AG04449 (cell line): ENCODE measurements around the gene SLC26A5.
"Not testable (repeated sequence)": the region's sequence is repeated elsewhere in the genome, so short reads cannot be mapped to it uniquely, and the experiment has no call there.

Source experiments
- CTCF ChIA-PET: fragments of 350-600 bp; formaldehyde crosslinking; extraction: SDS; loops from one replicate; lab custom pipeline; 2021; ENCODE audit warnings: antibody characterized with exemption; lab: Yijun Ruan, JAX
- POLR2A ChIA-PET: fragments of 400-600, 350-600 bp; formaldehyde crosslinking; extraction: SDS; loops from one replicate; lab custom pipeline; 2020; ENCODE audit warnings: antibody characterized with exemption, inconsistent platforms; lab: Yijun Ruan, JAX
- DNase-seq: peaks from one replicate; pipeline ENCODE4 v3.0.0-alpha.2; 2010; ENCODE audit warnings: low read depth, low spot score
- H3K4me3 ChIP-seq: 2 replicates; pipeline ENCODE4 v1.5.1; 2011; ENCODE audit warnings: low read depth, mild to moderate bottlenecking, control low read depth, low read length
- CTCF ChIP-seq: IDR thresholded peaks from one replicate; pipeline ENCODE4 v1.5.1; 2011; ENCODE audit warnings: mild to moderate bottlenecking, moderate library complexity, low read length, control low read depth, inconsistent platforms; ENCODE audit not compliant: insufficient read depth; ENCODE audit errors: missing control alignments

SLC26A5 gene

DNA sequence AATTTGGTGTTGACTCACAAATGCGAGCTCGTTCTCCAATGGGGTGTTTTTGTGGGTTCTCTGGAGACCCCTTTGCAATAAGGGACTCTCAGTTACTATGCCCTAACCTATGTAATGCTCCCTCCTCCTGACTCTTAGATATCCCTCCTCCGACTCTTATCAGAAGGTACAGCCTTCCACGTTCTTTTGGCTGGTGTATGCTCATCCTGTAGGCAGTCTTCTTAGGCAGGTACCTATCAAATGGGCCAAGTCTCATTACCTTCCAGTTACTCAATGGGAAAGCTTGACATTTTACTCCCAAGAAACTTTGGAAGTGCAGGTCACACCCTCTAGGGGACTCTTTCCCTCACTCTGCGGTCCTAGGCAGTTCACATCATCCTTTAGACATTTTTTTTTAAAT, 32.6 kb downstream of the SLC26A5 start:
- POLR2A ChIA-PET = no interaction called here

DNA sequence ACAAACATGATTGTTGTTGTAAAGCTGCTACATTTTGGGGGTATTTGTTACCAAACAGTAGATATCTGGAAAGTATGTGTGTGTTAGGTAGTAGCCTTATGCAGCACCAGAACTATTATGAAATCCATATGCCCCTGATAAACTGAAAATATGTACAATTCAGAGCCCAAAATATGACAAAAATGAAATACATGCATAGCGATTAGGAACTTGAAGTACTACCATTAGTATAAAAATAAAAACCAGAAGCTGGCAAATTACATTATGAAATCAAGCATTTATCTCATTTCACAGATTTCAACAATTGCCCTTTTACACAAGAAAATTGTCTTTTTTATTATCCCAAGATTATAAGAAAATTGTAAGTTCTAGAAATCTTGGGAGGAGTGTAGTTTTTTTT, 33.9 kb downstream of the SLC26A5 start:
- ChIA-PET CTCF (no interaction called here), POLR2A (no interaction called here)
- no peak overlapping the region for H3K4me3 ChIP-seq
- no peak for DNase-seq
- no peak for TF ChIP-seq CTCF

More for the DNA sequence above, 32.6 kb downstream of the SLC26A5 start:
- DNase-seq = no peak
- no peak overlapping the region for H3K4me3 ChIP-seq
- CTCF ChIA-PET = interaction anchor here (0.6 kb wide), 1 partner anchor 117 kb away, joined by 3 read pairs; no protein-coding TSS in a partner anchor
- no peak for TF ChIP-seq CTCF

GRCh38 chr7:103405789-103406613, 40.0 kb downstream of the SLC26A5 start:
- DNase-seq, H3K4me3 ChIP-seq, POLR2A ChIA-PET: not testable (repeated sequence)
- CTCF ChIA-PET = interaction anchor here (1.0 to 1.8 kb wide), 4 partner anchors 9 to 110 kb away, joined by 3 to 7 read pairs (median 4); no protein-coding TSS in a partner anchor

DNA sequence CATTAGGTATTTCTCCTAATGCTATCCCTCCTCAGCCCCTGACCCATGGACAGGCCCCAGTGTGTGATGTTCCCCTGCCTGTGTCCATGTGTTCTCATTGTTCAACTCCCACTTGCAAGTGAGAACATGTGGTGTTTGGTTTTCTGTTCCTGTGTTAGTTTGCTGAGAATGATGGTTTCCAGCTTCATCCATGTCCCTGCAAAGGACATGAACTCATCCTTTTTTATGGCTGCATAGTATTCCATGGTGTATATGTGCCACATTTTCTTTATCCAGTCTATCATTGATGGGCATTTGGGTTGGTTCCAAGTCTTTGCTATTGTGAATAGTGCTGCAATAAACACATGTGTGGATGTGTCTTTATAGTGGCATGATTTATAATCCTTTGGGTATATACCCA, 46.3 kb downstream of the SLC26A5 start:
- POLR2A ChIA-PET, DNase-seq, H3K4me3 ChIP-seq, CTCF ChIA-PET: not testable (repeated sequence)

DNA sequence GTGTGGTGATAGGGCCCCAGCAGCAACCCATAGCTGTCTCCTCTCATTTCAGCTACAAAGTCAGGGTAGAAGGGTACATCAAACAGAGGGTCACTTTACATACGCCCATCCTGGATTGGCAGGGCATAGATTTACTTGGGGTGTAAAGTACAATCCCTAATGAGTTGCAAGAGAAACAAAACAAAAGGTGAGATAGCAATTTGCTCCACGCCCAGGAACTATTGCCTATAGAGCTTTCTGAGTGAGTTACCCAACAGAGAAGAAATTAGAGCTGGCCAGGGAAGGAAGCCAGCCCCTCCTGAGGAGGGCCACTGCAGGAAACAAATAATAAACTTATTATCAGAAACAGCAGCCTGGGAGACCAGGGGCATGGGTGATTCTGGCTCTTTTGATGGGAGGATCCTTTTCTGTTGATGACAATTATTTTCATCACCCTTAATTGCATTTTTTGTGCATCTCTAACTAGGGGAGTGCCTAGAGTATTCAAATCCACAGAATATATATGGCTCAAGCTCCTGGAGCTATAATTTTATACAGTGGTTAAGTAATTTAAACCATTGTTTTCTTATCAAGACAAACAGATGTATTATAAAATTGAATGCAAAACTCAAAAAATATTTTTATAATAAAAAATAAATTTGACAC, 47.4 kb downstream of the SLC26A5 start:
- H3K4me3 ChIP-seq = no peak overlapping the region
- TF ChIP-seq CTCF = no peak
- no peak for DNase-seq
- ChIA-PET POLR2A (no interaction called here), CTCF (no interaction called here)

- POLR2A ChIA-PET = no interaction called here
These were observed 49.5 kb downstream of the SLC26A5 start for GRCh38 chr7:103396471-103396870.

More at GRCh38 chr7:103396471-103396870, 49.5 kb downstream of the SLC26A5 start:
- DNase-seq = no peak
- CTCF ChIA-PET = interaction anchor here (0.9 kb wide), 1 partner anchor 10 kb away, joined by 4 read pairs; no protein-coding TSS in a partner anchor
- no peak overlapping the region for H3K4me3 ChIP-seq
- TF ChIP-seq CTCF = no peak
